OCI-LY7 (cell line): Measurements from ENCODE around the gene LY86. TPM values are rescaled to one million over a fixed set of nuclear protein-coding genes. Genes with fewer than 3 reads are reported as not detected.
A peak's percentile ranks its signal among the peaks of the same experiment; 100 is the strongest.

Source experiments
- BruUV-seq: library from RNA; stranded (reverse); fragments of 400-500 nt; replicated peaks from 2 replicates; lab custom pipeline; 2021; lab: Mats Ljungman, UMichigan
- CTCF ChIA-PET: fragments of 300-600 bp; sonication (Branson Sonifier 250); formaldehyde crosslinking; loops from one replicate; lab custom pipeline; 2022; ENCODE audit warnings: antibody characterized with exemption; ENCODE audit not compliant: unreplicated experiment; lab: Charles Lee
- POLR2A ChIA-PET: fragments of 300-600 bp; sonication (Branson Sonifier 250); formaldehyde crosslinking; loops from one replicate; lab custom pipeline; 2022; ENCODE audit warnings: antibody characterized with exemption; lab: Charles Lee
- DNase-seq: peaks from one replicate; pipeline ENCODE4 v3.0.0-alpha.2; 2015; ENCODE audit warnings: low spot score
- H2AFZ ChIP-seq: fragments of 200-600 bp; sonication (generic), shearing (Covaris generic); 2 replicates; pipeline ENCODE4 v1.6.1; 2014; ENCODE audit warnings: mild to moderate bottlenecking, antibody characterized with exemption, low read length, moderate library complexity
- H3K27ac ChIP-seq: fragments of 200-600 bp; sonication (generic); 2 replicates; pipeline ENCODE4 v1.5.1; 2014; ENCODE audit warnings: mixed run types, low read depth, mild to moderate bottlenecking, moderate library complexity, low read length, inconsistent platforms; ENCODE audit not compliant: poor library complexity, severe bottlenecking
- H3K36me3 ChIP-seq: fragments of 200-600 bp; sonication (generic); 2 replicates; pipeline ENCODE4 v1.6.1; 2014; ENCODE audit warnings: mild to moderate bottlenecking, antibody characterized with exemption, low read length, moderate library complexity, mixed read lengths; ENCODE audit not compliant: insufficient read depth
- H3K4me1 ChIP-seq: fragments of 200-600 bp; sonication (generic); 2 replicates; pipeline ENCODE4 v1.5.1; 2014; ENCODE audit warnings: mild to moderate bottlenecking, low read length; ENCODE audit not compliant: insufficient read depth, poor library complexity, severe bottlenecking
- H3K4me2 ChIP-seq: fragments of 200-600 bp; sonication (generic); 2 replicates; pipeline ENCODE4 v1.6.1; 2014; ENCODE audit warnings: mild to moderate bottlenecking, low read length
- H3K4me3 ChIP-seq: fragments of 200-600 bp; sonication (generic); 2 replicates; pipeline ENCODE4 v1.5.1; 2014; ENCODE audit warnings: mild to moderate bottlenecking, low read depth, low read length; ENCODE audit not compliant: poor library complexity, severe bottlenecking
- H3K79me2 ChIP-seq: fragments of 200-600 bp; sonication (generic); 2 replicates; pipeline ENCODE4 v1.6.1; 2016; ENCODE audit warnings: low read depth, mild to moderate bottlenecking, low read length, moderate library complexity, mixed read lengths; ENCODE audit not compliant: insufficient read depth
- H3K9me2 ChIP-seq: fragments of 200-600 bp; sonication (generic); 2 replicates; pipeline ENCODE4 v1.6.1; 2016; ENCODE audit warnings: mild to moderate bottlenecking, low read length, mixed read lengths; ENCODE audit not compliant: insufficient read depth
- H3K9me3 ChIP-seq: fragments of 200-600 bp; sonication (generic); 2 replicates; pipeline ENCODE4 v1.6.1; 2014; ENCODE audit warnings: mild to moderate bottlenecking, mixed run types, low read length, mixed read lengths
- H4K20me1 ChIP-seq: fragments of 200-600 bp; sonication (generic); 2 replicates; pipeline ENCODE4 v1.6.1; 2014; ENCODE audit warnings: mild to moderate bottlenecking, antibody characterized with exemption, low read length, moderate library complexity, mixed read lengths; ENCODE audit not compliant: insufficient read depth
- EZH2phosphoT487 ChIP-seq: fragments of 200-600 bp; sonication (generic); IDR thresholded peaks from 2 replicates; pipeline ENCODE4 v1.6.1; 2018; ENCODE audit warnings: low read depth, borderline replicate concordance, mild to moderate bottlenecking, mixed run types, antibody characterized with exemption, low read length, moderate library complexity, mixed read lengths
- intact Hi-C: fragments of 100-400 bp; cut with micrococcal nuclease; formaldehyde crosslinking; loops from one replicate; pipeline ENCODE4 v1.10.0; 2022; ENCODE audit not compliant: unreplicated experiment
- total RNA-seq, 2 experiments: library from RNA; depleted of rRNA in 1 of 2; stranded (reverse); fragments of >200 nt in 1 of 2; shearing (Covaris generic) in 1 of 2; gene quantifications; 2 replicates each; pipeline ENCODE4 v1.2.3, GENCODE V29; 2014 to 2022
- TF ChIP-seq, protein P1 (sequence below): fragments of 200-600 bp; sonication (generic); conservative IDR thresholded peaks from 2 replicates; pipeline ENCODE4 v1.5.1; 2014; ENCODE audit warnings: mild to moderate bottlenecking, antibody characterized with exemption, low read length, moderate library complexity, mixed read lengths

The LY86 gene
- total RNA-seq, 2 experiments from 2014 or later = 48.4 to 62.8 TPM

- no peak for TF ChIP-seq EZH2phosphoT487
- TF ChIP-seq, protein P1, sequence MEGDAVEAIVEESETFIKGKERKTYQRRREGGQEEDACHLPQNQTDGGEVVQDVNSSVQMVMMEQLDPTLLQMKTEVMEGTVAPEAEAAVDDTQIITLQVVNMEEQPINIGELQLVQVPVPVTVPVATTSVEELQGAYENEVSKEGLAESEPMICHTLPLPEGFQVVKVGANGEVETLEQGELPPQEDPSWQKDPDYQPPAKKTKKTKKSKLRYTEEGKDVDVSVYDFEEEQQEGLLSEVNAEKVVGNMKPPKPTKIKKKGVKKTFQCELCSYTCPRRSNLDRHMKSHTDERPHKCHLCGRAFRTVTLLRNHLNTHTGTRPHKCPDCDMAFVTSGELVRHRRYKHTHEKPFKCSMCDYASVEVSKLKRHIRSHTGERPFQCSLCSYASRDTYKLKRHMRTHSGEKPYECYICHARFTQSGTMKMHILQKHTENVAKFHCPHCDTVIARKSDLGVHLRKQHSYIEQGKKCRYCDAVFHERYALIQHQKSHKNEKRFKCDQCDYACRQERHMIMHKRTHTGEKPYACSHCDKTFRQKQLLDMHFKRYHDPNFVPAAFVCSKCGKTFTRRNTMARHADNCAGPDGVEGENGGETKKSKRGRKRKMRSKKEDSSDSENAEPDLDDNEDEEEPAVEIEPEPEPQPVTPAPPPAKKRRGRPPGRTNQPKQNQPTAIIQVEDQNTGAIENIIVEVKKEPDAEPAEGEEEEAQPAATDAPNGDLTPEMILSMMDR = no peak
- Histone ChIP-seq H3K27ac (no peak overlapping the region), H3K4me2 (no peak overlapping the region), H3K4me3 (no peak overlapping the region), H3K9me2 (no peaks in the 10 kb centered on the region), H3K9me3 (peaks cover 2% of the 10 kb centered on the region; the same call in 1 of the 2 replicates), H4K20me1 (no peaks in the 10 kb centered on the region), H3K36me3 (peaks cover 44% of the 10 kb centered on the region), H3K79me2 (peaks cover 49% of the 10 kb centered on the region), H3K4me1 (peaks cover 35% of the 10 kb centered on the region), H2AFZ (no peak overlapping the region)
- POLR2A ChIA-PET = interaction anchor here (1.4 kb wide), 1 partner anchor 105 kb away, joined by 4 read pairs; no protein-coding TSS in a partner anchor
- no peak for DNase-seq
- intact Hi-C loops = loop anchor here (10.0 kb wide), 2 partner anchors 1333 to 1797 kb away; partner anchors contain the start of gene TXNDC5
- CTCF ChIA-PET = no interaction called here
- BruUV-seq = no TSS peak
Observed at GRCh38 chr6:6582131-6582530, 6.4 kb upstream of the LY86 start.

- Histone ChIP-seq H3K27ac (peak overlapping the region; percentile 70), H4K20me1 (no peaks in the 10 kb centered on the region), H3K4me2 (peak overlapping the region; percentile 70), H3K4me3 (peak overlapping the region; percentile 61), H3K36me3 (peaks cover 40% of the 10 kb centered on the region), H3K9me2 (no peaks in the 10 kb centered on the region), H3K9me3 (no peaks in the 10 kb centered on the region), H3K4me1 (peaks cover 46% of the 10 kb centered on the region), H3K79me2 (peaks cover 49% of the 10 kb centered on the region), H2AFZ (peak overlapping the region; percentile 81)
- ChIA-PET POLR2A (interaction anchor here (0.9 to 1.8 kb wide), 4 partner anchors 25 to 127 kb away, joined by 3 to 7 read pairs (median 5); no protein-coding TSS in a partner anchor), CTCF (interaction anchor here (0.6 to 0.9 kb wide), 2 partner anchors 9 to 28 kb away, joined by 3 read pairs; no protein-coding TSS in a partner anchor)
- BruUV-seq = no TSS peak
- intact Hi-C loops = loop anchor here (1.0 to 10.0 kb wide), 3 partner anchors 27 to 1799 kb away; partner anchors contain the start of gene TXNDC5
- TF ChIP-seq, protein P1 = no peak
- no peak for TF ChIP-seq EZH2phosphoT487
- peak; percentile 88 for DNase-seq
Observed at GRCh38 chr6:6583836-6584235, 4.7 kb upstream of the LY86 start.
